Adrenal gland (tissue), 5 donors: ENCODE data around the gene FTSJ1.

Experiments
- POLR2A ChIP-seq, 2 donors: fragments of 450-650 bp; IDR thresholded peaks; one replicate each; pipeline ENCODE4 v1.6.1; 2017; ENCODE audit warnings: antibody characterized with exemption in 2 of 2, mild to moderate bottlenecking in 2 of 2, moderate library complexity in 1 of 2
- TF ChIP-seq, protein P1 (sequence below), 6 experiments: fragments of 450-650 bp in 4 of 6; fragments of 200-600 bp in 2 of 6; sonication (generic) in 1 of 6; IDR thresholded peaks; 1 replicate in 5 of 6; 2 replicates in 1 of 6; pipeline versions ENCODE4 v1.5.1 to v1.8.0; 2016 to 2021; ENCODE audit warnings: antibody characterized with exemption in 6 of 6, mild to moderate bottlenecking in 2 of 6, moderate library complexity in 1 of 6
- donor health status: DM: no; HTN: no; CAD: no.

DNA sequence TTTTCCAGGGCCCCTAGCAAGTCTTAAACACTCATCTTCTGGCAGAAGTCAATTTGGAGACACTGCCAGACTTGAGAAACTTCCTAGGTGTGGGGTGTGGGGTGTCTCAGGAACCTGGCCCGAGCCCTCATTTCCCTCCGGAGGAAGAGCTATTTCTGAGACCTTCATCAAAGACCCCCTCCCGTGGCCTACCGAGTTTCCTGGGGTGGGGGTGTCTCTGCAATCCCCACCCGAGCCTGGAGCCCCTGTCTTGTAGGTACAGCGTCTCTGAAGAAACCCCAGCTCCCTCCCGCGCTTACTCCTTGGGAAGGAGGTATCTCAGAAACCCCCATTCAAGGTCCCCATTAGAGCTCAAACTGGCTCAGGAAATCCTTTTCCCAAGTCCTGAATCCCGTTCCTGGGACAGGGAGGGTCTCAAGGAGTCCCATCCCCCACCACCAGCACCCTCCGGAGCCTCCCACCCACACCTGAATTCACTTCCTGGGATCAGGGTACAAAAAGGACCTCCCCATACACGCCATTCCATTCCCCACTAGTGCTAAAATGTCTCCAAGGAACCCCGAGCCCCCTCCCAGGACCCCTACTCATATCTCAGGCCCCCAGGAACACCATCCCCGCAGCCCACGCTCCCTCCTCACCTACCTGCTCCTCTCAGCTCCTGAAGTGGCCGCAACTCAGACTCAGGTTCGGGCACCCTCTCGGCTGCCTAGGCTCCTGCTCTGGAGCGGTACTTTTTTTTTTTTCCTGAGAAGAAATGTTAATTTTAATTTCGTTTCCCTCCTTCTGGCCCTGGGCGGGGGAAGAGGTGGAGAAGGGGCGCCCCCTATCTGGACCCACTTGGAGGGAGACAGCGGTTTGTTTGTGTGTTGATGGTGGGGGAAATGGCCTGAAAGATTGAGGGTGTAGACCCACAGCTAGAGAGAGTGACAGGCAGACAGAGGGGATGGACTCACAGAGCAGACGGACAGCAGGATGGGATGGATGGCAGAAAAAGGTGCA lies 7.0 kb upstream of the FTSJ1 start:
- no peak for TF ChIP-seq POLR2A (IDR thresholded peaks at IDR 0.05)
- TF ChIP-seq, protein P1, sequence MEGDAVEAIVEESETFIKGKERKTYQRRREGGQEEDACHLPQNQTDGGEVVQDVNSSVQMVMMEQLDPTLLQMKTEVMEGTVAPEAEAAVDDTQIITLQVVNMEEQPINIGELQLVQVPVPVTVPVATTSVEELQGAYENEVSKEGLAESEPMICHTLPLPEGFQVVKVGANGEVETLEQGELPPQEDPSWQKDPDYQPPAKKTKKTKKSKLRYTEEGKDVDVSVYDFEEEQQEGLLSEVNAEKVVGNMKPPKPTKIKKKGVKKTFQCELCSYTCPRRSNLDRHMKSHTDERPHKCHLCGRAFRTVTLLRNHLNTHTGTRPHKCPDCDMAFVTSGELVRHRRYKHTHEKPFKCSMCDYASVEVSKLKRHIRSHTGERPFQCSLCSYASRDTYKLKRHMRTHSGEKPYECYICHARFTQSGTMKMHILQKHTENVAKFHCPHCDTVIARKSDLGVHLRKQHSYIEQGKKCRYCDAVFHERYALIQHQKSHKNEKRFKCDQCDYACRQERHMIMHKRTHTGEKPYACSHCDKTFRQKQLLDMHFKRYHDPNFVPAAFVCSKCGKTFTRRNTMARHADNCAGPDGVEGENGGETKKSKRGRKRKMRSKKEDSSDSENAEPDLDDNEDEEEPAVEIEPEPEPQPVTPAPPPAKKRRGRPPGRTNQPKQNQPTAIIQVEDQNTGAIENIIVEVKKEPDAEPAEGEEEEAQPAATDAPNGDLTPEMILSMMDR (IDR thresholded peaks at IDR 0.05), result no peak
